H1 (cell line): ENCODE results near the gene AIFM2. TPM values are rescaled to one million over a fixed set of nuclear protein-coding genes. Genes with fewer than 3 reads are reported as not detected.

ENCODE experiments used
- CTCF ChIA-PET: fragments of 300-600 bp; sonication (Branson Sonifier 250); formaldehyde crosslinking; loops from one replicate; lab custom pipeline; 2021; ENCODE audit not compliant: partially characterized antibody; lab: Charles Lee
- POLR2A ChIA-PET: fragments of 300-600 bp; sonication (Branson Sonifier 250); formaldehyde crosslinking; loops from one replicate; lab custom pipeline; 2021; ENCODE audit warnings: inconsistent platforms; ENCODE audit not compliant: partially characterized antibody; lab: Charles Lee
- DNase-seq, 2 experiments: peaks; one replicate each; pipeline versions ENCODE4 v3.0.0 to v3.0.0-alpha.2; 2010 to 2022; ENCODE audit warnings: low spot score in 2 of 2, low read depth in 1 of 2, mixed read lengths in 1 of 2
- FAIRE-seq: peaks from 2 replicates; lab custom pipeline; 2011; peaks lifted over from hg19 to GRCh38; lab: Jason Lieb, UNC
- H2AFZ ChIP-seq: 2 replicates; pipeline ENCODE4 v1.8.1; 2012; ENCODE audit warnings: low read length, inconsistent platforms
- H2AK5ac ChIP-seq: 2 replicates; pipeline ENCODE4 v1.6.1; 2013; ENCODE audit warnings: low read depth, low read length
- H2BK120ac ChIP-seq: replicated peaks from 2 replicates; pipeline ENCODE3; 2013; ENCODE audit warnings: low read depth, low read length, inconsistent platforms
- H2BK12ac ChIP-seq: 2 replicates; pipeline ENCODE4 v1.6.1; 2013; ENCODE audit warnings: low read depth, low read length
- H2BK15ac ChIP-seq: 2 replicates; pipeline ENCODE4 v1.6.1; 2013; ENCODE audit warnings: low read length
- H2BK20ac ChIP-seq: 2 replicates; pipeline ENCODE4 v1.6.1; 2013; ENCODE audit warnings: low read length
- H2BK5ac ChIP-seq: 2 replicates; pipeline ENCODE4 v1.6.1; 2013; ENCODE audit warnings: low read depth, low read length
- H3K14ac ChIP-seq: 2 replicates; pipeline ENCODE4 v1.6.1; 2013; ENCODE audit warnings: inconsistent platforms; ENCODE audit not compliant: insufficient read length
- H3K18ac ChIP-seq: 2 replicates; pipeline ENCODE4 v1.6.1; 2013; ENCODE audit warnings: low read length; ENCODE audit errors: extremely low read depth
- H3K23ac ChIP-seq: 2 replicates; pipeline ENCODE4 v1.6.1; 2013; ENCODE audit warnings: inconsistent platforms; ENCODE audit not compliant: insufficient read length
- H3K23me2 ChIP-seq: 2 replicates; pipeline ENCODE4 v1.6.1; 2013; ENCODE audit warnings: low read depth, low read length
- H3K27ac ChIP-seq: 2 replicates; pipeline ENCODE4 v1.6.1; 2011; ENCODE audit warnings: low read depth, low read length, inconsistent platforms
- H3K27me3 ChIP-seq, 4 experiments: replicated peaks in 1 of 4; 1 replicate in 1 of 4; 2 replicates in 3 of 4; pipeline versions ENCODE4 v1.6.1 to v1.8.1; 2011 to 2013; ENCODE audit warnings: low read length in 3 of 4, mild to moderate bottlenecking in 3 of 4, inconsistent platforms in 2 of 4, mixed read lengths in 2 of 4, moderate library complexity in 1 of 4; ENCODE audit not compliant: control insufficient read depth in 3 of 4, insufficient read depth in 3 of 4; ENCODE audit errors: extremely low read depth in 1 of 4
- H3K36me3 ChIP-seq, 4 experiments: 2 replicates each; pipeline versions ENCODE4 v1.6.1 to v1.8.1; 2011 to 2013; ENCODE audit warnings: mild to moderate bottlenecking in 4 of 4, low read length in 3 of 4, moderate library complexity in 2 of 4, control low read depth in 1 of 4, inconsistent platforms in 1 of 4; ENCODE audit not compliant: insufficient read depth in 4 of 4, control insufficient read depth in 2 of 4
- H3K4ac ChIP-seq: replicated peaks from 2 replicates; pipeline ENCODE3; 2013; ENCODE audit warnings: low read length, low read depth, mixed read lengths, inconsistent platforms; ENCODE audit not compliant: insufficient read length
- H3K4me1 ChIP-seq, 4 experiments: replicated peaks in 1 of 4; 1 replicate in 1 of 4; 2 replicates in 3 of 4; pipeline versions ENCODE4 v1.6.1 to v1.8.1; 2011 to 2013; ENCODE audit warnings: low read length in 3 of 4, inconsistent platforms in 2 of 4, mixed read lengths in 1 of 4; ENCODE audit not compliant: insufficient read depth in 4 of 4, control insufficient read depth in 3 of 4
- H3K4me2 ChIP-seq, 2 experiments: 2 replicates each; pipeline versions ENCODE4 v1.6.1 to v1.8.1; 2011 to 2013; ENCODE audit warnings: low read depth in 2 of 2, low read length in 2 of 2, control low read depth in 1 of 2, inconsistent platforms in 1 of 2, mild to moderate bottlenecking in 1 of 2; ENCODE audit not compliant: insufficient read depth in 1 of 2
- H3K4me3 ChIP-seq, 4 experiments: fragments of 200-600, 300-600 bp in 1 of 4; sonication (generic), shearing (Covaris generic), sonication (Bioruptor Twin) in 1 of 4; 2 replicates each; pipeline versions ENCODE4 v1.5.1 to v1.8.1; 2011 to 2016; ENCODE audit warnings: low read length in 4 of 4, low read depth in 3 of 4, control low read depth in 2 of 4, inconsistent platforms in 2 of 4, mild to moderate bottlenecking in 2 of 4, mixed read lengths in 1 of 4, moderate library complexity in 1 of 4; ENCODE audit not compliant: insufficient read depth in 2 of 4; ENCODE audit errors: extremely low read depth in 1 of 4
- H3K56ac ChIP-seq: replicated peaks from 2 replicates; pipeline ENCODE3; 2013; ENCODE audit warnings: low read depth, mild to moderate bottlenecking, mixed read lengths, low read length, inconsistent platforms; ENCODE audit not compliant: insufficient read length
- H3K79me1 ChIP-seq: 2 replicates; pipeline ENCODE4 v1.6.1; 2013; ENCODE audit warnings: low read depth, low read length, control low read depth
- H3K79me2 ChIP-seq, 2 experiments: 2 replicates each; pipeline versions ENCODE4 v1.6.1 to v1.8.1; 2012 to 2013; ENCODE audit warnings: low read length in 2 of 2, mild to moderate bottlenecking in 2 of 2, inconsistent platforms in 1 of 2; ENCODE audit not compliant: insufficient read depth in 2 of 2, control insufficient read depth in 1 of 2
- H3K9ac ChIP-seq, 4 experiments: replicated peaks in 1 of 4; 1 replicate in 1 of 4; 2 replicates in 3 of 4; pipeline versions ENCODE4 v1.6.1 to v1.8.1; 2011 to 2013; ENCODE audit warnings: low read depth in 3 of 4, low read length in 3 of 4, control low read depth in 2 of 4, mild to moderate bottlenecking in 2 of 4, moderate library complexity in 2 of 4, inconsistent platforms in 1 of 4; ENCODE audit errors: extremely low read depth in 1 of 4
- H3K9me3 ChIP-seq, 2 experiments: 2 replicates each; pipeline versions ENCODE4 v1.6.1 to v1.8.1; 2012 to 2013; ENCODE audit warnings: mild to moderate bottlenecking in 2 of 2, moderate library complexity in 2 of 2, control low read depth in 1 of 2, inconsistent platforms in 1 of 2, low read depth in 1 of 2, low read length in 1 of 2, mixed read lengths in 1 of 2; ENCODE audit not compliant: insufficient read depth in 2 of 2
- H4K20me1 ChIP-seq, 2 experiments: replicated peaks in 1 of 2; 2 replicates each; pipeline versions ENCODE3 to v1.8.1; 2011 to 2013; ENCODE audit warnings: inconsistent platforms in 2 of 2, low read length in 2 of 2, mild to moderate bottlenecking in 1 of 2; ENCODE audit not compliant: insufficient read depth in 2 of 2, control insufficient read depth in 1 of 2
- H4K5ac ChIP-seq: 2 replicates; pipeline ENCODE4 v1.6.1; 2013; ENCODE audit warnings: low read length, low read depth, mixed read lengths, inconsistent platforms; ENCODE audit not compliant: insufficient read length
- H4K8ac ChIP-seq: 2 replicates; pipeline ENCODE4 v1.8.0; 2013; ENCODE audit warnings: mild to moderate bottlenecking, moderate library complexity, low read length, inconsistent platforms; ENCODE audit not compliant: insufficient read depth; ENCODE audit errors: extremely low read depth
- H4K91ac ChIP-seq: replicated peaks from 2 replicates; pipeline ENCODE3; 2013; ENCODE audit warnings: low read length, mixed read lengths, inconsistent platforms; ENCODE audit not compliant: insufficient read length
- CREB1 ChIP-seq: IDR thresholded peaks from 2 replicates; pipeline ENCODE4 v1.6.1; 2012; ENCODE audit warnings: inconsistent platforms
- EZH2 ChIP-seq: fragments of 200-600 bp; sonication (generic); IDR thresholded peaks from 2 replicates; pipeline ENCODE4 v1.7.1; 2012; ENCODE audit warnings: low read depth, mild to moderate bottlenecking, moderate library complexity, low read length, inconsistent platforms; ENCODE audit not compliant: severe bottlenecking
- FOSL1 ChIP-seq: IDR thresholded peaks from 2 replicates; pipeline ENCODE4 v1.6.1; 2011; ENCODE audit warnings: mild to moderate bottlenecking, low read depth, low read length, moderate library complexity; ENCODE audit not compliant: insufficient read depth
- GTF2F1 ChIP-seq: IDR thresholded peaks from 2 replicates; pipeline ENCODE4 v1.6.1; 2012; ENCODE audit warnings: low read depth, low read length, improper control_type of control experiment, borderline replicate concordance
- NANOG ChIP-seq: IDR thresholded peaks from 2 replicates; pipeline ENCODE4 v1.6.1; 2011; ENCODE audit warnings: low read length, low read depth, mild to moderate bottlenecking, inconsistent platforms; ENCODE audit not compliant: insufficient read depth, poor library complexity, severe bottlenecking
- PHF8 ChIP-seq: fragments of 200-600 bp; sonication (generic); conservative IDR thresholded peaks from 2 replicates; pipeline ENCODE4 v1.7.1; 2012; ENCODE audit warnings: low read depth, mild to moderate bottlenecking, inconsistent platforms, low read length, moderate library complexity
- POLR2A ChIP-seq, 2 experiments: IDR thresholded peaks; 1 replicate in 1 of 2; 2 replicates in 1 of 2; pipeline ENCODE4 v1.6.1; 2011; ENCODE audit warnings: low read depth in 2 of 2, low read length in 2 of 2, mild to moderate bottlenecking in 2 of 2; ENCODE audit errors: control extremely low read depth in 1 of 2
- RAD21 ChIP-seq, 2 experiments: IDR thresholded peaks in 1 of 2; conservative IDR thresholded peaks in 1 of 2; 2 replicates each; pipeline ENCODE4 v1.6.1; 2011; ENCODE audit warnings: low read depth in 2 of 2, low read length in 2 of 2, improper control_type of control experiment in 1 of 2, inconsistent platforms in 1 of 2, mild to moderate bottlenecking in 1 of 2, moderate library complexity in 1 of 2
- SIRT6 ChIP-seq: IDR thresholded peaks from one replicate; pipeline ENCODE4 v1.7.1; 2012; ENCODE audit warnings: low read length, inconsistent platforms
- TAF7 ChIP-seq: optimal IDR thresholded peaks from 2 replicates; pipeline ENCODE3; 2011; ENCODE audit warnings: low read depth, mild to moderate bottlenecking, inconsistent platforms, low read length, moderate library complexity, borderline replicate concordance
- TCF12 ChIP-seq: IDR thresholded peaks from 2 replicates; pipeline ENCODE4 v1.6.1; 2011; ENCODE audit warnings: low read depth, mild to moderate bottlenecking, low read length
- YY1 ChIP-seq: IDR thresholded peaks from 2 replicates; pipeline ENCODE4 v1.6.1; 2011; ENCODE audit warnings: low read depth, mild to moderate bottlenecking, low read length
- ZNF274 ChIP-seq: IDR thresholded peaks from 2 replicates; pipeline ENCODE4 v1.7.0; 2012; ENCODE audit warnings: low read length, borderline replicate concordance; ENCODE audit errors: extremely low read depth
- WGBS, 2 experiments: shearing (Covaris generic) in 1 of 2; methylation state at CpG; one replicate each; pipeline versions ENCODE4 v1.1.6 to v1.1.7; 2013 to 2015; ENCODE audit warnings: low lambda C conversion rate in 2 of 2, mixed read lengths in 2 of 2, inconsistent platforms in 1 of 2, low coverage in 1 of 2, missing lambda C conversion rate in 1 of 2; ENCODE audit not compliant: insufficient replicate concordance in 2 of 2, insufficient coverage in 1 of 2, insufficient read length in 1 of 2; ENCODE audit errors: extremely low coverage in 1 of 2, missing lambda C conversion rate in 1 of 2; 5-methylcytosine and 5-hydroxymethylcytosine counted together
- polyA plus RNA-seq, 7 experiments: library from polyadenylated mRNA; depleted of rRNA in 3 of 7; stranded (reverse) in 5 of 7; unstranded in 2 of 7; fragments of >200 nt in 5 of 7; fragments of 200-250 nt in 2 of 7; gene quantifications; 1 replicate in 5 of 7; 2 replicates in 1 of 7; 4 replicates in 1 of 7; pipeline versions ENCODE4 v1.2.1 to v1.2.3, GENCODE V29; 2011 to 2013; ENCODE audit warnings: missing spikeins in 2 of 7, mixed read lengths in 2 of 7
- total RNA-seq: library from RNA; stranded (reverse); fragmentation: NEBNext Ultra II Directional; extraction: Animal tissue kit (Norgen Biotek cat#: 25700); gene quantifications from 2 replicates; pipeline ENCODE4 v1.2.1, GENCODE V29; 2021

The AIFM2 gene
- total and polyA plus RNA-seq, 2 of the 8 experiments (the other 6 are each of a cell fraction or from before 2014, with no cell fraction given), result 4.0 TPM

- no peak for FAIRE-seq
- H2BK20ac ChIP-seq, result no peak overlapping the region
- no peak overlapping the region for H4K91ac ChIP-seq
- TF ChIP-seq EZH2 (no peak), YY1 (no peak), POLR2A (IDR thresholded peaks at IDR 0.05; ENCODE audit: control extremely low read depth in 1 of 2, low read depth in 2 of 2, low read length in 2 of 2) (no peak), PHF8 (no peak), GTF2F1 (no peak), NANOG (no peak), FOSL1 (no peak), CREB1 (no peak), TCF12 (no peak), ZNF274 (no peak), RAD21 (IDR thresholded peaks at IDR 0.05 in 1 of 2, conservative IDR thresholded peaks at IDR 0.05 in 1 of 2; ENCODE audit: low read depth in 2 of 2, low read length in 2 of 2) (no peak), TAF7 (no peak), SIRT6 (no peak)
Observed at GRCh38 chr10:70126700-70127395, 5.8 kb downstream of the AIFM2 start.

More at GRCh38 chr10:70126700-70127395, 5.8 kb downstream of the AIFM2 start:
- Histone ChIP-seq H3K4me3 (no peak overlapping the region), H3K36me3 (no peaks in the 10 kb centered on the region; a peak in 1 of 8 replicates), H3K79me1 (no peaks in the 10 kb centered on the region), H4K8ac (no peak overlapping the region), H3K4me1 (no peaks in the 10 kb centered on the region), H3K79me2 (no peaks in the 10 kb centered on the region), H3K4me2 (no peak overlapping the region), H3K9ac (no peak overlapping the region), H2AK5ac (no peak overlapping the region), H3K27ac (no peak overlapping the region), H3K27me3 (peaks cover 0 to 8% (median 7%) of the 10 kb centered on the region in 4 experiments; a peak in 5 of 7 replicates), H3K23ac (no peak overlapping the region), H2BK120ac (no peak overlapping the region), H4K5ac (no peak overlapping the region), H3K9me3 (no peaks in the 10 kb centered on the region), H2BK5ac (no peak overlapping the region), H2AFZ (no peak overlapping the region), H3K56ac (no peak overlapping the region), H2BK15ac (no peak overlapping the region), H2BK12ac (no peak overlapping the region), H3K14ac (no peak overlapping the region), H3K4ac (no peak overlapping the region), H3K23me2 (no peaks in the 10 kb centered on the region), H4K20me1 (peaks cover 0 to 2% of the 10 kb centered on the region in 2 experiments), H3K18ac (no peak overlapping the region)
- no peak for DNase-seq
- 92% methylated on average over 15 of the region's 15 CpGs; no CpG with 5 or more reads in 1 of the 2 experiments for WGBS, 2 experiments
- ChIA-PET POLR2A (interaction anchor here (1.3 to 2.6 kb wide), 3 partner anchors 11 to 75 kb away, joined by 3 to 13 read pairs (median 4); partner anchors contain the start of gene MACROH2A2), CTCF (interaction anchor here (1.0 to 5.6 kb wide), 6 partner anchors 10 to 253 kb away, joined by 3 to 51 read pairs (median 4); partner anchors contain the start of gene TYSND1)
